GM19372 (cell line): ENCODE results near the gene RALGAPA2.

Experiments used
- ATAC-seq: cut with Tn5 transposase; IDR thresholded peaks from one replicate; pipeline ENCODE4 v1.9.1; 2021; ENCODE audit warnings: mild to moderate bottlenecking, low read depth, moderate library complexity; ENCODE audit not compliant: unreplicated experiment

The RALGAPA2 gene

DNA sequence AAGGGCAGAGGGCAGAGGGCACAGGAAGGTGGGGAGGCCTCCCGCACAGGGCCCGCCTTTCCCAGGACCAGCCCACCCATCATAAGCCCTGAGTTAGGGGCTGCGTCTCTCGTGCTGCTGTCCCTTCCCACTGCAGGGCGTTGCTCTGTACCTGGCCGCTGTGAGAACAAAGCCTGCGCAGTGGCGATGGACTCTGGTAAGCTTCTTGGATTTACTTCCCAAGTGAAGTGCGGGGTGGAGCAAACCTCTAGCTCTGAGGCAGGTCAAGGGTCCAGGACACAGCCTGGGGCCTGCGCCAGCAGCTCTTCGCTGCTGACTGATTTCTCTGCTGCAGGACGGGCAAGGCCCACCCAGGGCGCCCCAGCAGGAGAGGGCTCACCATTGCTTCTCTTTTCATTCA lies 320.7 kb downstream of the RALGAPA2 start:
- no peak for ATAC-seq

DNA sequence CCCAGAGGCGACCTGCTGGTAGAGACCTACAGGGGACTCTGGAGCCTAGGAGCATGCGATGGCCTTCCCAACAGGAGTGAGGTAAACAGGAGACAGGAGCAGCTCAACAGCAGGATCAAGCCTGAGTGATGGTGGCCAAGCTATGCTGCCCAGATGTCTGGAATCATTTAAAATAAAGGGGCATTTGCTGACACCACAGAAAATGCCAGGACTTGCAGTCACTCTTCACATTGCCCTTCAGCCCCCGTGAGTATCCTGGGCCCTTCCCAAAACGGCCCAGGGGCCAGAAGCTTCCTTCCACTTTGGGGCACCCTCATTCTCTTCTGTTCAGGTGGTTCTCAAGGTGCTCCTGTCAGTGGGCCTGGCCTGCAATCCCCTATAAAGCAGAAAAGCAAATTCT lies 321.3 kb downstream of the RALGAPA2 start:
- ATAC-seq: no peak

DNA sequence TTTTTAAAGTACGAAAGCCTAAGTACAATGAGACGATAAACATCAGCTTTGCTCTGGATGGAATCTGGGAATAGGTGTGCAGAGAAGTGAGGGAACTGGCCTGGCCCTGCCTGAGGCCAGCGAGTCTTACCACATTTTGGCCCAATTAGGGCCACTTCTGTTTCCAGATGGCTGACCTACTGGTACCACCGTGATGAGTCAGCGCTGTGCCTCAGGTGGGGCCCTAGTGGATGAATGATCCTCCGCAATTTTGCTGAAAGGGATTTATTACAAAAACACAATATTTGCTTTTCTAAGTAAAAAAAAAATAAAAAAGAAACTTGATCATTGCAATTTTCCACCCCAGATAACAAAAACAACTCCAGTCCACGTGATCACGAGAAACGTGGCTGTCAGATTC lies 322.1 kb downstream of the RALGAPA2 start:
- no peak for ATAC-seq

DNA sequence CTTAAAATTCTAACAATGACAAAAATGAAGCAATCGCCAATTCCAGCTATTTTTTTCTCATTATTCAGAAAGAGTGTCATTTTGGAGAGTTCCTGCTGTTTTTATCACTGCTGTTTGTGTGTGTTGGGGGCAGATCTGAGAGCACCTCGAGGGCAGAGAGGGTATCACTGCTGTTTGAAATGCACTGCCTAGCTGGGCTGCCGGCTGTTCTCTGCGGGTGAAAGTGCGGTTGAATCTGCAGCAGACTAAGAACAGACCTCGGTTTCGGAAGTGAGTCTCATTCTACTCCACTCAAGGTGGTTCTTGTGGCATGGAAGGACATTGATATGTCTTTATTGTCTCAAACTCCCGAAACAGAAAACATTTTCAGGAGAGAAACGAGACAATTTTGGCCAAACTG lies 326.3 kb downstream of the RALGAPA2 start:
- ATAC-seq: no peak

DNA sequence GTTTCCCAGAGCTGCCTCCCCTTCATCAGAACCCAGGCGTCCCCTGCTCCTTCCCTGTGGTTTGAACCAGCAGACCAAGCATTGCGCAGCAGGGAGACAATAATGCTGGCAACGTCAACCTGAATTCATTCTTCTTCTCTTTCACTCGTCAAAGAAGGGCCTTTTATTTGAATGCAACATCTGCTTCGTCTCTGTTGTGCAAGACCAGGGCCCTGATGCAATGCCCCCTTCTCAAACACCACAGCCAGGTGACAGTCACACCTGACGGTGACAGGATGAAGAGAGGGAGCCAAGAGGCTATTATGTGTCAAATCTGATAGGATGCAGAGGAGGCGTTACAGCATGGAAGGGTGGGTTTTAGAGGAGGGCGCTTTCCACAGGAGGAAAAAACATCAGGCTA lies 336.6 kb downstream of the RALGAPA2 start:
- no peak for ATAC-seq

DNA sequence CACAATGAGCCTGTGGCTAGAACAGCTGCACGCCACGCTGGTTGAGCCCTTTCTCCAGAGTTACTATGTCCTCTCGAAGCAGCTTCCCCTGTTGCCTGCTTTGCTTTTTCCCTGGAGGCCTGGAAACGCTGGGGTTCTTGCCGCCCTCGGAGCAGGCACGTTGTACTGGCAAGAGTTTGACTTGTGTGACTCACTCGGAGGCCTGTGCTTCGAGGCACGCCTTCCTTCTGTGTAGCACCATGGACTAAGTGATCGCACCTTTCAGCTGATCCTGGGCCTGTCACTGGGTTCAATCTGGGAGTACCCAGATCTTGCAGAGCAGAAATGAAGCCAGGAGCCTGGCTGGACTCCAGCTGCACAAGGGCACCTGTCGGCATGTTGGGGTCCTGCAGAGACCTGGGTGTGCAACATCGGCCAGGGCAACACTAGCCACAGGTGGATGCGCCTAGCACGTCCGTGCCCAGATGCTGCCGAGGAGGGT lies 339.3 kb downstream of the RALGAPA2 start:
- no peak for ATAC-seq

DNA sequence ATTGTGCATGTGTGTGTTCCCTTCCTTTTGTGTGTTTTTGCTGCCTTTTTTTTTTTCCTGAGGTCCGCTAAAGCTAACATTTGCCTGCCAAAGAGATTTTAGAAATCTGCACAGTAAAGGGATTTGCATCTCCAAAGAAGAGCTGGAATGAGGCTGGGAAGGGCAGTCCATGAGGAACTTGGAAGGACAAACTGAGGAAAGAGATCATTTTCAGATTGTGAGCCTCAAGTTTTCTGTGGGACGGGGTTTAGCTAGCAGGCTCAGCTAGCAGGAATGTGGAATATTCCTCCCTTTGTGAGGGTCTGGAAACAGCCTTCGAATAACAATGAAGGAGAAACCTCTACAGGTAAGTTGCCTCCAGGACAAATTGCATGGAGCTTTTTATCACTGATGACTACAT lies 340.8 kb downstream of the RALGAPA2 start:
- ATAC-seq: no peak

DNA sequence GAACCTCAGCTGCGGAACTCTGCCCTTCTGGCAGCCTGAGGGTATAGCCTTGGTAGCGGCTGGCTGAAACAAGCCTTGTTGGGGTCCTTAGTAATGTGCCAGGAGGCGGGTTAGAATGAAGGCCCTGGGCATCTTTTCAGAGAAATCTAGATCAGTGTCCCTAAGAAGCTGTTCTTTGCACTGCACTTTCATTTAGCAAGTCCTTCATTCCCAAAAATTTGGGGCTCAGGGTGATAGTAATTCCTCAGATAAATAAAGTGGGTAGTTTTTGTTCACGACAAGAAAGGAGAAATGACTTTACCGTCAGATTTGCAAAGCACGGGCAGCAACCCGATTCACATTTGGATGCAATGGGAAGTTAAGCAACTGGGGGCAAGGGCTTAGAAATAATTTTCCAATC lies 341.4 kb downstream of the RALGAPA2 start:
- ATAC-seq: no peak

DNA sequence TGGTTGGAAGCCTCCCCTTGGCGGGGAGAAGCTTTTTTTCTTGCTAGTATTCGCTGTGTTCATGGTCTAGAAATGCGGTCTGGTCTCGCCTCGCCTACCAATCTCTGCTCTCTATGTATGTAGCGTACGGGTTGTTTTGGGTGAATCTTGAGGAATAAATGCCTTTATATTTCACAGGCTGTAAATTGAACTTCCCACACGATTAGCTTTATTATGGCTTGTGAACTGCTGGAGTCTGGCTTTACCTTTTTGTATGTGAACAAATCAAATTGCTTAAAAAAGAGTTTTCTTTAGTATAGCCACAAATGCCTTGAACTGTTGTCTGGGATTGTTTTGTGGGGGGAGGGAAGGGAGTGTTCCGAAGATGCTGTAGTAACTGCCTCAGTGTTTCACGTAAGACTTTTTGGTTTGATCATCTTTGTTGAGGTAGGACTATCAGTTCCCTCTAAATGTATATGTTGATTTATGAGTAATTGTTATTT lies 342.3 kb downstream of the RALGAPA2 start:
- no peak for ATAC-seq

DNA sequence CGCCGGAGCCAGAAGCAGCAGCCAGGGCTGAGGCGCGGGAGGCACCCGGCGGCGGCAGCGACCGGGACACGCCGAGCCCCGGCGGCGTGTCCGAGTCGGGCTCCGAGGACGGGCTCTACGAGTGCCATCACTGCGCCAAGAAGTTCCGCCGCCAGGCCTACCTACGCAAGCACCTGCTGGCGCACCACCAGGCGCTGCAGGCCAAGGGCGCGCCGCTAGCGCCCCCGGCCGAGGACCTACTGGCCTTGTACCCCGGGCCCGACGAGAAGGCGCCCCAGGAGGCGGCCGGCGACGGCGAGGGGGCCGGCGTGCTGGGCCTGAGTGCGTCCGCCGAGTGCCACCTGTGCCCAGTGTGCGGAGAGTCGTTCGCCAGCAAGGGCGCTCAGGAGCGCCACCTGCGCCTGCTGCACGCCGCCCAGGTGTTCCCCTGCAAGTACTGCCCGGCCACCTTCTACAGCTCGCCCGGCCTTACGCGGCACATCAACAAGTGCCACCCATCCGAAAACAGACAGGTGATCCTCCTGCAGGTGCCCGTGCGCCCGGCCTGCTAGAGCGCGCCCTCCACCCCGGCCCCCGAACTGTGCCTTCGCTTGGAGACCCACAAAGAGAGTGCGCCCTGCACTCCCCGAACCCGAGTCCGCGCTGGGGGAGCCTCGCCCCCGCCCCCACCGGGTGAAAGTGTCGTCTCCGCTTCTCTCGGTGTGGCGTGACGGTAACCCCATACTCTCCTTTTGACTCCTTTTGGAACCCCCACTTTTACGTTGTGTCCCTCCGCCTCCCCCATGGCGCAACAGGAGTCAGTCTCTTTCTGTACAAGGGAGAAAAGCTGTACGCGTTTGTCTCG lies 343.0 kb downstream of the RALGAPA2 start:
- no peak for ATAC-seq

DNA sequence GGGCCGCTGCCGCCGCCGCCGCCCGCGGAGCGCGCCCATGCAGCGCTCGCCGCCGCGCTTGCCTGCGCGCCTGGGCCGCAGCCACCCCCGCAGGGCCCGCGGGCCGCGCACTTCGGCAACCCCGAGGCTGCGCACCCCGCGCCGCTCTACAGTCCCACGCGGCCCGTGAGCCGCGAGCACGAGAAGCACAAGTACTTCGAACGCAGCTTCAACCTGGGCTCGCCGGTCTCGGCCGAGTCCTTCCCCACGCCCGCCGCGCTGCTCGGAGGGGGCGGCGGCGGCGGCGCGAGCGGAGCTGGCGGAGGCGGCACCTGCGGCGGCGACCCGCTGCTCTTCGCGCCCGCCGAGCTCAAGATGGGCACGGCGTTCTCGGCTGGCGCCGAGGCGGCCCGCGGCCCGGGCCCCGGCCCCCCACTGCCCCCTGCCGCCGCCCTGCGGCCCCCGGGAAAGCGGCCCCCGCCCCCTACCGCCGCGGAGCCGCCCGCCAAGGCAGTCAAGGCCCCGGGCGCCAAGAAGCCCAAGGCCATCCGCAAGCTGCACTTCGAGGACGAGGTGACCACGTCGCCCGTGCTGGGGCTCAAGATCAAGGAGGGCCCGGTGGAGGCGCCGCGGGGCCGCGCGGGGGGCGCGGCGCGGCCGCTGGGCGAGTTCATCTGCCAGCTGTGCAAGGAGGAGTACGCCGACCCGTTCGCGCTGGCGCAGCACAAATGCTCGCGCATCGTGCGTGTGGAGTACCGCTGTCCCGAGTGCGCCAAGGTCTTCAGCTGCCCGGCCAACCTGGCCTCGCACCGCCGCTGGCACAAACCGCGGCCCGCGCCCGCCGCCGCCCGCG lies 343.8 kb downstream of the RALGAPA2 start:
- ATAC-seq: no peak

DNA sequence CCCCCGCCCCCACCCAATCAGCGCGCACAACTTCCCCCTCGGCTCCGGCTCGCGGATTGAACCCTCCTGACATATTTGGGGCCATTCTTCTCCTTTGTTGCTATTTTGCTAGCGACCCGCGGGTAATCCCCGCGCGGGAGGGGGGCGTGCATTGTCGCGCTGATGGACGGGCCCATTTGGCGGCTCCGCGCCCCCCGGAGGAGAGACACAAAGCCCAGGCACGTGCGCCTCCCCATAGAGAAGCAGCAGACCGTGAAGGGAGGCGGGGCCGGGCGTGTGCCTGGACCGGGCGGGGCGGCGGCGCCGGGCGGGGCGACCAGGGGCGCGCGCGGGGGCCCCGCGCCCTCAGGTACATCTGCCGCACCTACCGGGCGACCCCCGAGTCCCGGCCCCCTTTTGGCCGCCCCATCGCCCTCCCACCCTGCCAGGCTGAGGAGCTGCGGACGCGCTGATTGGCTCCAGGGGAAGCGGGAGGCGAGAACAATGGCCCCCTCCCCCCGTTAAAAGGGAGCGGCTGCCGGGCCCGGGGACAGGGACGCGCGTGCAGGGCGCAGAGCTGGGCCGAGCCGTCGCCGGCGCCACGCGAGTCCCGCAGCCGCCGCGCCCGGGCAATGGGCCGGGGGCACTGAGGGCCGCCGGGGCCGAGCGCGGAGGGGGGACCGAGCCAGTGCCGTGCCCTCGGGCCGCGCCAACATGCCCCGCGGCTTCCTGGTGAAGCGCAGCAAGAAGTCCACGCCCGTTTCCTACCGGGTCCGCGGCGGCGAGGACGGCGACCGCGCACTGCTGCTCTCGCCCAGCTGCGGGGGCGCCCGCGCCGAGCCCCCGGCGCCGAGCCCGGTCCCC lies 344.6 kb downstream of the RALGAPA2 start, which contains the start of gene INSM1:
Gene INSM1, plus strand, starts transcription at position 530 of the 843 bp plus-strand sequence. Its CDS starts 164 bp downstream, at position 694.
- no peak for ATAC-seq

DNA sequence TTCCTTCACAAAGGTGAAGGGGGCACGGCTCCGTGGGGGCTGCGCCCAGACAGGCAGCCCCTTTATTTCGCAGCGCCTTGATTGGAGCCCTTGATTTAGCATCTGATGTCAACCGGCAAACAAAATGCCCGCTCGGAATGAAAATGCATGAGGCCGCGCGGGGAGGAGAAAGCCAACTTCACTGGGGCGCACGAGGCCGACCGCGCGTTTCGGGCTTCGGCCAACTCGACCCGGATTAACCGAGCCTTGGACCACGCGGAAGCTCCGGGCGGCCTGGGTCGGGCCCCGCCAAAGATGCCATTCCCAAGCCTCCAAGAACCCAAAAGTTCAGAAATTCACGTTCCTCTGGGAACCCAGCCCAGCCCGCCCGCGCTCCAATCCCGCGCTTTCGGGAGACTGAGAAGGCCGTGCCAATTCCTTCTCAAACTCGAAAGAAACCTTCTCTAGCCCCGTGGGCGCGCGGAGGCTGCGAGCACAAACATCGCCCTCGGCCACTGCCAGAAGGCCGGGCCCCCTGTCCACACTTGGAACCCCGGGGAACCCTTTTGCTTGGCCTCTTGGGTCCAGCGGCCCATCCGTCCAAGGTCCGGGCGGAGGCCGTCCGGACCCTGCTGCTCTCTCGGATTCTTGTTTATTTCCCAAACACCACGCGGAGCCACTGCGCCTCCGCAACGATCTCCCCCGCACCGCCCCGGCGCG lies 345.4 kb downstream of the RALGAPA2 start:
- no peak for ATAC-seq

DNA sequence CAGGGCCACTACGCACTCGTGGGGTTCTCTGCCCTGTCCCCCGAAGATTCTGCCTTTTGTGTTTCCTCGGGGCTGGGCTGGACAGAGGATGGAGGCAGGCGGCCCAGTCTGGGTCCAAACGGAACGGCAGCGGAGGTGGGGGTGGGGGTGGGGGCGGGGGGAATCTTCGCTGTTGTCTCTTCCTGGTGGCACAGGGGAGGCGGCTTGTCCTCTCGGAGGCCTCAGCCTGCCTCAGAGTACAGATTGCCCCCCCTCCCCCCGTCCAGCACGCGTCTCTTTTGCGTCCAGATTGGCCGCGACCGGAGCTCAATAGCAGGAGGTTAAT lies 345.9 kb downstream of the RALGAPA2 start:
- ATAC-seq: no peak

DNA sequence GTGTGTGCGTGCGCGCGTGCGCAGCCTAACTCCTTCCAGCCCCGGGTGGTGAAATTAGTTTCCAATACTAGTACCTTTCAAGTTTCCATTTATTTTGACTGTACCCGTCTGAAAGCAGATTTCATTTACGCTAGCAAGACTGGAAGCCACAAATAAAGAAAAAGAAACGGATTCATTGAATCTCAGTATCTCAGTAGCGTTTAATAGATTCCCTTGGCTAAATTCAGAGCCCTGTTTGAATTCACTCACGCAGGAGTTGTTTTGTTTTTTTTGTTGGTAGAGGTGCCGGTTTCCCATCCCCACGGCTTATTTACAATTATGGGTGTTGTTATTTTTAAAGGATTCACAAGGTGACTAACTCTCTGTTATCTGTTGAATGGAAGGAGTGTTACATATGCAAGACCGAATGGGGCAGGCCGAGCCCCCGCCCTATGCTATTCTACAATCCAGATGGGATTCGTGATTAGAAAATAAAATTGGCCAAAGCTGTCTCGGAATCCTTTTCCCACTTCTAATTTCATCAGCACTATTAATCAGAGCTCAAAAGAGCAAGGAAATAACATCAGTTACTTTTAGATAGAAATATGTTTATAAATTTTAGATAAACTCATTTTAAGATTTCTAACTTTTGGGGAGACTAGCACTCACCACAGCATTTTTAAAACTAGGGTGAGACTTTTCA lies 346.8 kb downstream of the RALGAPA2 start:
- ATAC-seq: no peak

DNA sequence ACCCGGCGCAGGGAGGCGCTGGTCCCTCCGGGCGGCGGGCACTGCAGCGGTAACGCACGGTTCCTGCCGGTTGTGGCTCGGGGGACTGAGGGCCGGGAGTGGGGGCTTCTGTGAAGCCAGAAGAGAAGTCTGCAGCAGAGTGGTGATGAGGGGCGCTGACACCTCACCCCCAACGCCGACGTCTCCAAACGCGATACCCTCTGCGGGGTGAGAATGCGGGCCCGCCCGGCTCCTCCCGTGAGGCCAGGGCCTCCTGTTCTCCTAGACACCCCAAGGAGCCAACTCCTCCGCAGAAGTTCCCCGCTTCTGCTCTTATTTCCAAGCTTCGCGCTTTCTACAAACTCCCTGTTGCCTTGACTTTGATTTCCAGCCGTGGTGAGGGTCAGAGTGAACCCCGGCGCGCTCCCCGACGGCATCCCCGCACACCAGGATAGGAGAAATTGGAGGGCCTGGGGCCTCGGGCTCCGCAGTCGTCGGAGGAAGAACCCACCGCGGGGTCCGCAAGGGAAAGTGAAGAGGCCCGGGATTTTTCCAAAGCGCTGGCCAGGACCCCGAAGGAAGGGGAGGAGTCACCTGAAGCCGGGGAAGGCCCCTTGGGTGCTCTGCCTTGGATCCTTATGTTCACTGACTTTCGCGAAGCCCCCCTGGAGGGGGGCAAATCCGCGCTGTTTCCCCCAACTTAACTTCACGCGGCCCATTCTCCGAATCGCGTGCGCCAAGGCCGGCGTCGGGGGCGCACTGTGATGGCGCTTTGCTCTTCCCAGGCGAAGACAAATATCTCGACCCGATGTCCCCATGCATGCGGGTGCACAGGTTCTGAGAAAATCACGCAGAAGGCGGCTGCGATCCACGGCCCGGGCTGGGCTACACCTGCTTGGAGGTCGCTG lies 347.6 kb downstream of the RALGAPA2 start:
- ATAC-seq: no peak

DNA sequence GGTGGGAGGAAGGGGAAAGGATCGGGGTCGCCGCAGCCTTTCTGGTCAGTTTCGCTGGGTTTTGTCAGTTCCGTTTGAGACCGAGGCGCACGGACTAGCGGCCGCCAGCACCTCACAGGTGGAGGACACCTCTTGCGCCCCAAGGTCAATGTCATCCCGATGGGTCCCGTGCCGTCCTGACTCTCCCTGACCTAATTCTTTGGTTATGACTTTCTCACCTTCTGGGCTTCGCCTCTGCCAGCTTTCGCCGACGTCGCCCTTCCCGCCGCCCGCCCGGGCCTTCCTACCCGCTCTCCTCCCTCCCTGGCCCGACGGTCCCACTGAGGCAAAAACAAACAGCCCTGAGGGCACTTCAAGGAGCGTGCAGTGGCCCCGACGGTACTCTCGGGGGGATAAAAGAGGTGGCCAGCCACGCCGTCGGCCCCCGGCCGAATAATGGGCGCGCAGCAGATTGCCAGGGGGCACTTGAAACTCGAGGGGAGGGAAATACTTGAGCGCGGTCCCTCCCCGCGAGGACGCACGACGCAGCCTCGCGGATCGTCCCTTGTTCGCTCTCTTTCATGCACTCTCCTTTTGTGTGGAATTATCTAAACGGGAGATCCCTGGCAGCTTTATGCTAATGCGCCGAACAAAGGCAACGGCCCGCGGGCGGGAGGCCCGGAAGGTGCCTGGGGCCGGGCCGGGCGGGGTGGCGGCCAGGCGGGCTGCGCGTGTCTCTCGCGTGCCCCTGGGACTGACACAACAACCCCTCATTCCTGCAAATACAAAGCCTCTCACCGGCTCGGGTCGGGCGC lies 348.4 kb downstream of the RALGAPA2 start:
- ATAC-seq: no peak

DNA sequence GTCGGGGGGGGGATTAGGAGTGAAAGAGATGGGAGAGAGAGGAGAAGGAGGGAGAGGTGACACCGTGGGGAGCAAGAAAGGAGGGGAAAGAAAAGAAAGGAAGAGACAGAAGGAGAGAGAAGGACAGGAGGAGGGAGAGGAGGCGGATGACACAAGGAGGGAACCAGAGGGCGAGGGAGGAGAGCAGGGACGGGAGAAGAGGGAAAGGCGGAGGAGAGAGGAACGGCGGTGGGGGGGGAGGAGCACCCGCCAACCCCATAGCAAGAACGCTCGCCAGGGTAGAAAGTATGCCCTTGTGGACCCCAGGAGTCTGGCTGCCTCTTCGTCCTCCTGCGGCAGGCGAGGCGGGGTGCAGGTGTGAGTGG lies 349.0 kb downstream of the RALGAPA2 start:
- no peak for ATAC-seq
